Suppressor macrophage treated with lipopolysaccharide for 4 hours (primary cell): ENCODE results near the gene STK32A.

Experiments used
- DNase-seq: peaks from one replicate; pipeline ENCODE4 v3.0.0-alpha.2; 2020

Gene STK32A

DNA sequence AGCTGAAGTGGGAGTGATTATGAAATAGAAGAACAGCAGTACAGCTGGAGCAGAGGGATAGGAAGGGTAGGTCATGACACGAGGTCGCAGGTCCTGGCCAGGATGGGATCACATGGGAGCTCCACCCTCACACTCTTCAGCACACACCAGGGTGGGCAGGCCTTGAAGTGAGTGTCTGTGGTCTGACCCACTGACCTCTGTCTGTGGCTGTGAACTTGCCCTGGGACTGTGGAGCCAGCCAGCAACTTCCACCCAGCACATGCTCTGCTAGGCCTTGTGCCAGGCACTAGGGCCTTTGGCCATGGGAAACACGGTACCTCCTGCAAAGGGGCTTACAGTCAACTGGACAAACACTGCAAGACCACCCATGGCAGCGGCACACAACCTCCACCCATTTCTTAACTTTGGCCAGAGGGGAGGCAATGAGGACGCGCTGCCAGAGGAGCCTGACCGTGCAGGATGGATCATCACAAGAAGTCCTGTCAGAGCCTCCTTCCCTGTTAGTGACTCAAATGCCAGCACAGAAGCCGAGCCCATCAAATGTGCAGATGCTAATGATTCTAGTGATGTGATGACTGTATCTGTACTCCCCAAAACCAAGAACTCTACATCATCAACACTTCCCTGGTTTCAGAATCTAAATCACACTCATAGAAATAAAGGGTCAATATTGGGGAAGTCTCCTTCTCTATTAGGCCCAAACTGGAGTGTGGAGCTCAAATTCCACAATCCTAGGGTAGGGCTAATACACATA lies 161.4 kb downstream of the STK32A start:
- peak; percentile 25 for DNase-seq

DNA sequence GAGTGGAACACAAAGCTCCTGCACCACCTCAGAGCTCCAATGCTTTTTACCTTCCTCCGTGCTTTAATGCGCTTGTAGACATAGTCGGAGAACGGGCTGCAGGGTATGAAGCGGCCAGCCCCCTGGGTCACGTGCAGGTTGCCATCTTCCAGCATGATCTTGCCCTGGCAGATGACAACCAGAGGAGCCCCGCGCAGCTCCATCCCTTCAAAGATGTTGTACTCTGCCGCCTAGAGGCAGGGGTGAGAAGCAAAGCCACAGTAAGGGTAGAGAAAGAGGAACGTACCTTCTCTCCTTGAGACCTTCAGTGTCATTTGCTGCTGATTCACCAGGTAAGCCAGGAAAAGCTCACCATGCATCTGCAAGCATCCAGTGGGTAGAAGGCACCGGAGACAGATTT lies 162.8 kb downstream of the STK32A start:
- no peak for DNase-seq

DNA sequence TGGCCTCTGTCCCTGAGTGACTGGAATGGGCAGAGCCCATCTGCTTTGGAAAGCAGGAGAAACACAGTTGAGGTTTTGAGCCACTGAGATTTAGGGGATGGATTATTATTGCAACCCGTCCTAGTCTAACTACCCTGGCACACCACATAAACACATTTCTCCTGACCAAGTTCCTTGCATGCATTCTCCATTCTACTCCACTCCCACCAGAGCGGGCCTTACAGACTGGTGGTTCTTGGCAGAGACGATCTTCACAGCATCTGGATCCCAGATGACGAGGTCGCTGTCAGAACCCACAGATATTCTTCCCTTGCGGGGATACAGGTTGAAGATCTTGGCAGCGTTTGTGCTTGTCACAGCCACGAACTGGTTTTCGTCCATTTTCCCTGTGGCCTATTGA lies 164.0 kb downstream of the STK32A start:
- DNase-seq: no peak

DNA sequence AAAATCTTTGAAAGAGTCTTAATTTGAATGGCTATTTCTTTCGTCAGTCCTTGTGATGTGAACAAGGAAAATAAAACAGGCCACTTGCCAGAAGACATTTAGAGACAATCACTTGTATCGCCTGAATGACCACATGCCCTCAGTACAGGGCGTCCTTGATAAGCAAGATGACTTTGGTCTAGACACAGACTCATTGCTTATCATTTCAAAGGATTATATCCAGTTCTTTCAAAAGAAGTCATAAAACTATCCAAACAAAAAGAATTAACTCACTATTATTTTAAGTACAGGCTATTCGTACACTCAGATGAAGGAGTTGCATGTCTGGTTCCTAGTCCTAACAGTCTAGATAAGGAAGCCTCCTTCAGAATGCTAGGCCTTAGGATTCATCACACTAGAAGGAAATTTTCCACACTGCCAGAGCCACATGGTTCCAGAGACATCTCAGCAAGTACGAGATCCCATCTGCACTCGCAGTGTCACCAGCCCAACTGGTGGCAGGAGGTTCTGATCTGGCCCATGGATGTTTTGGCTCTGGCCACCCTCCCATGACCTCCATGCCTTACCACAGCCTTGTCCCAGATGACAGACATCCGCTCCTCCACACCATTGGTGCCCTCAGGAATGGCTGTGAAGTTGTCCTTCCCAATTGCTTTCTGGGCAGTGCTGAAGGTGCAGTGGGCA lies 165.4 kb downstream of the STK32A start:
- DNase-seq: no peak

DNA sequence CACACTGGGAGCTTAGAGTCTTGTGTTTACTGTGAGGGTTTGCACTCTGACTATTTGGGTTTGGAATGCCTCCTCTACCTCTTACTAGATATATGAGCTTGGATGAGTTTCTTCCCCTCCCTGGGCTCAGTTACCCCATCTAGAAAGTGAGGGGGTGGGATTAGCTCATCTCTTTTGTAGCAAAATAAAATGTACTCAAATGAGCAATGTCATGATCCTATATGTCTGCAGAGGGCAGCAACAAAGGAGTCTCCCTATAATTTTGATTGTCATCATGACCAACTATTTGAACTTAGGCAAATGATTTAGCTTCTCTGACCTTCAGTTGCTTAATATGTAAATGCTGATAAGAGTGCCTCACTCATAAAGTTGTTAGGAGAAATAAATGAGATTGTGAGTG lies 166.1 kb downstream of the STK32A start:
- DNase-seq: peak; percentile 63

DNA sequence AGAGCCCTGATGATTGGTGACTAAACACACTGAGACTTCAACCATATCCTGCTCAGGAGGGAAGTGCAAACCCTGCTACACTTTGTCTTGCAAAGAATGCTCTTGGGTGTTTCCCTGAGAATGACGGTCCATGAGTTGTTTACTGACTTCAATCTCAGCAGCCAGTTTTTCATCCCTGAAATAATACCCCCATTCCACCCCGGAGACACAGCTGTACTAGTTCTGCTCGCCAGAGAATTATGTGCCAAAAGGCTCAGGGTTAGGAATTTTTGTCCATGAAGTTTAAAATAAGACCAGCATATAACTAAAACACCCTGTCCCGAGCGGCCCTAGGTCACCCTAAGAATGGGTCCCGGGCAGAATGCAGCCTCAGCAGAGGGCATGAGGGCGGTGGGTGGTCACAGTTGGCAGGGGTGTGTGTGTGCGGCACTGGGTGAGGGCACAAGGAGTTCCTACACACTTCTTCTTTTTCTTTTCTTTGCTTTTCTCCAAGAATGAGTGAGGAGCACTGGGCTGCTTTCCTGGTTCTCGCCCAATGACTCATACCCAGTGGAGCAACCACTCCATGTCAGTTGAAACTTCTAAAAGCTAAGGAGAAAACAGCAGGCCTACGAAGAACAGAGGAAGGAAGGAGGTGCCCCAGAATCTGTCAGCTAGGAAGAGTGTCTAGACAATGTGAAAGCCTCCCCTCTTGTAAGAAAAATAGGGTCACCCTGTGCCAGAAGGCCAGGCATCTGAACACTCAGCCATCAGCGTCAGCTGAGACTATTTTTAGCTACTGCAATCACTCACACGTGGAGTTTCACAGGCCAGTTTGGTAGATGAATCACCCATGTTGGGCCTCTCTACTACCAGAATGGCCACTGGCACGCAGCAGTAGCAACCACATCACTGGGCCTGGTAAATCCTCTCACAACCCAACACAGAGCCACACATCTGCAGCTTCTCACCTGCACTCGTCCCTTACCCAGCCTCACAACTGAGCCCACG lies 169.1 kb downstream of the STK32A start:
- peak; percentile 88 for DNase-seq

DNA sequence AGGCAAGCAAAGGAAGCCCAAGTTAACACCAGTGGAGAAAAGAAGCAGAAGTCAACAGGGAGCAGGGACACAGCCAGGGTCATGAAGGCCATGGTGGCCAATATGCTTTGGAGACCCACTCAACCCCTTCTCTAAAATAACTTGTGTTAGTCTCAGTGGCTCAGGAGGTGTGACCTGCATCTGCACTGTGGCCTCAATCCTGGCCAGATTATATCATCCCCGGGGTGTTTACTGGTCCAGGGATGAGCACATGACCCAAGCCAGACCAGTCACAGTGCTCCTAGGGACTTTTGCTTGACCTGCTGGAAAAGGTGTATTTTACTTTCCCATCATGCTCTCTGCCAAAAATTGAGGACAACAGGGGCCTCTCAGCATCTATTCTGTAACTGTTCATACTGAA lies 169.9 kb downstream of the STK32A start:
- DNase-seq: no peak

DNA sequence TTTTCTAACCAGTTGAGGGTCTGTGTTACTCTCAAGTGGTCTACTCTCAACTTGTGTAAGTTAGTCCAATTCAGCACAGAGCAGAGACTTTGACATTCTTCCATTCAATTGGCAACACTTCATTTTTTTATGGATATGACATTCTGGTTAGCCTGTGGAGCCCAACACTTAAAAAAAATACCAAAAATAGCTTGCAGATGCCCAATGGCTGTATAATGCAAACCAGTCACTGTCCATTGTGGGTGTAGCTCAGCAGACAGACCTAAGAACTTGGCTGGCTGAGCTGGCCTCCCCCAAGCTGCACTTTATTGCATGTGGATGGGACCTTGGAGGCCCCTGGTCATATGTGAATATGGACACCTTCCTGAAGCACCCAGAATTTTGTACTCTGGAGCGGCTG lies 171.8 kb downstream of the STK32A start:
- DNase-seq: no peak

DNA sequence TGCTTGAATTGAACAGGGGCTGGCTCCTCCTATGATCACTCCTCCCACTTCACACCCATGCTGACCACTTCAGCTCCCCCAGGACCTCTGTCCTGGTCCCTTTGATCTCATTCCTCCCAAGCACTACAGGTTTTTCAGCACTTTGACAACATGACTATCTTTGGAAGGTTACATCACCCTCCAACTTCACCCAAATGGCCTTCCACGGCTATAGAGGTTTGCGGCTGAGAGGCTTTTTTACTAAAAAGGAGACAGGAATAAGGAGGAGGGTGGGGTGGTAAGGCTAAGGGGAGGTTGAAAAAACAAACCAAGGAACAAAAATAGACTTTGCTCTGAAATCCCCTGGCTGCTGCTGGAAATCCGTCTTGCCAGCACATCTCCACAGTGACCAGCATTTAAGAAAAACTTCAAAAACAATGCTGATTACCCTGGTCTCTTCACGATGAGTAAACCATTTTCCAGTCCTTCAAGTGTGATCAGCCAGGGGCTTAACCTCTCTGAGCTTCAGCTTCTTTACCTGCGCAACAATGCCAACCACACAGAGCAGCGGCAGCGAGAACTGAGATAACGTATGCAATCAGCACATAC lies 172.4 kb downstream of the STK32A start:
- DNase-seq: no peak

DNA sequence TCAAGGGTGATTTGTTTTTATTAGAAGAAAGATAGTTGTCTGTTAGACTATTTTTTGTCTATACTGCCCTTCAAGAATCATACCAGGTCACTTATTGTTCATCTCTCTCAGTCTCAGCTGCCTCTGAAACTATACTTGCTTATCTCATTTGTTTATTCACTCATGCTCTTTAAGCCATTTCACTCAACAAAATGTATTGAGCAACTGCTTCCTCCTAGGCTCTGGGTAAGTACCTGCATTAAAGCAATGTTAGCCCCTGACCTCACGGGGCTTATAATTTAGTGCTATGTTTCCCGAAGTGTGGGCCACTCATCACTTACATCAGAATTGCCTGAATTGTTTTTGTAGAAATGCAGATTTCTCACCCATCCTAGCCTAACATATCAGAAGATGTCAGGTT lies 174.2 kb downstream of the STK32A start:
- DNase-seq: peak; percentile 38

DNA sequence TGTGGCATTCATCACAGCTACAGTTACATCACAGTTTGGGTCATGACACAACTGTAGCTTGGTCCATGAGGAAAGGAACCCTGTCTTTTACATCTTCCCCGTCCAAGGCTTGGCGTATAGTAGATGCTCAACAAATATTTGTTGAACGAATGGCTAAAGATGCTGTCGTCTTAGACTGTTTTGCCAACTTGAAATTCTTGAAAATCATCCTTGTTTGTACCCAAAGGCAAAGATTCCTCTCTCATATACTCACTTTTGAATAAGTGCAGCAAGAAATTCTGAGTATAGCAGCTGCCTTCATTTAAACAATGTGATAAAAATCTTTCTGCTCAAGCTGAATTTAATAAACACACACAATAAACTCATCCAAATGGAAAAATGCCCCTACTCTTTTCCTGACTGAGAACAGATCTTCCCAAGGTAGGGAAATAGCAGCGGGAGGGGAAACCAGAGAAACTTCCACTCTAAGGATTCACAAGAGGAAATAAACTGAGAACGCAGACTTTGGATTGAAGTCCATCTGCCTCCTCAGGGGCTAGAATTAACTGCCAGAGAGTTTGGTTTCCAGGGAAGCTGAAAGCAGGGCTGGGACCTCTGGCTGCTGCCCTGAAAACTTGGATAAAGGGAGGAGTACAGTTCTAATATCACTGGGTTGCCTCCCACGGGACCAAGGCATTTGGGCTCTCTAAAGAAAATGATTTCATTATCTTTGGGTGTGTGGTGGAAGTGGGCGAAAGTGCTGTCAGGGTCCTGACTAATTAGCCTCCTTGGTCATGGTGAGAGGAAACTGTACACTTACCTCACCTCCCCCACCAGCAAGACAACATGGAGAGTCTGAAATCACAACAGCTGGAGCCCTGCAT lies 175.9 kb downstream of the STK32A start:
- peak; percentile 55 for DNase-seq

DNA sequence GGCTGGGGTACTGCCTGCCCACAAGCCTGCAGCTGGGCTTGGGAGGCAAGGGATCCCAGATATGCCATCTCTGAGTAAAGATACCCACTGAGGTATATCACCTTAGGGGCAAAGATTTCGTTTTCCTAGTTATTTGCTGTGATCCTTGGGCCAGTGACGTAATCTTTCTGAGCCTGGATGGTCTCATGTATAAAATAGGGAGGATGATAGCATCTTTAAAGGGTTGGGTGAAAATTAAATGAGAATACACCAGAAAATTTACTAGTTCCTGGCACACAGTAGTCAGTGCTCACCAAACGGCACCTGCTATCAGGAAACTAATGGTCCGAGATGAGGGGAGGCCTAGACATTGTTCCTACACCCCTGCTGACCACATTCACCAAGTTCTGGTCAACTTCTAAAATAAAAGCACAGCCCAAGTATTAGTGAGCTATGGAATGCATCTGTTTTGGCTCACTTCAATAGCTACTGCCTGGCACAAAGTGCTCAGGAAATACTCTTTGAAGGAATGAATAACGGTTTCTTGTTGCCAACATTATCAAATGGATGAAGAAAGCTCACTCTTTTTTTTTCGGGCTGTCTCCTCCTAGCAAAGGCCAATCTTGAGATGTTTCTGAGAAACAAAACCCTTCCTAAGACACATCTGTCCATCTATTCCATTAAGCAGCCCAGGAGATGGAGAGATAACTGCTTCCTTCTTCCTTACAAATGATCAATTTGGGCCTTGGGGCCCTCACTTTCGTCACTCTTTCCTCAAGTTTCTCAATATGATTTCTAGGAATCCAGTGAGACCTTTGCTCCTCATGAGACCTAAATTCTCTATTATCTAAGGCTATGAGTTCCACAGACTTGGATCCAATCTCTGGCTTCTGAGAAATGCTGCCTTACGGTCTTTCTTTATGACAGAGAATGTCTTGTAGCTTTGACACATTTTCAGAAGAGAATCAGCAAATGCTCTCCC lies 176.8 kb downstream of the STK32A start:
- no peak for DNase-seq

DNA sequence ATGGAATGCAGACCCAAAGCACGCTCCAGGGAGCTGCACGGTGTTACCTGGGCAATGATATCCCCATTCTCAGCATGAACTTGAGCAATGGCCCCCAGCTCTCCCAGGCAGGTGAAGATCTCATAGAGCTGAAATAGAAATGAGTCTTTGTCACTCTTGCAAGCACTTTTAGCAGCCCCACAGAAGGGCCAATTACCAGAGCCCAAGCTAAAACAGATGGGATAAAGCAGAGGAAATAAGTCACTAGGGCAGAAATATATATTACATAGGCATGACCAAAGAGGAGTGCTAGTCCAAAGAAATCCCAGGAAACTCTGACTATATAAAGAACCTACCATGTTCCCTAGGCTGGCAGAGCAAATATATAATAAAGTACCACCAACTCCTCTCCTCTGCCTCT lies 177.7 kb downstream of the STK32A start:
- DNase-seq: no peak

DNA sequence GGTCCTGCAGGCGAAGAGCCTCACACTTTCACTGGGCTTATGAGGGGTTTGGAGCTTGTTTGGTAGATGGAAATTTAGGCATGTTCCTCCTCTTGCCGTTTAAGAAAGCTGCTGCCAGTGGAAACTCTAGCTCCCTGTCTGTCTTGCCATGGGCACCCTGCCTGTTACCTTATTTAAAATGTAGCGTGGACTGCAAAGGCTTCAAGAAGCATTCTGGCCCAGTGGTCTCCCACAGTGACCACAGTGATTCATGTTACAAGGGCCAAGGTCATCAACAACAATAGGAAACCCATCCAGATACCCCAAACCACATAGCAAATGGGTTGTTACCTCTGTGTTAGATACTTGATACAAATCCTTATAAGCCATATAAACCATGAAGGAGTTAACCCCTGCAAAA lies 178.4 kb downstream of the STK32A start:
- DNase-seq: no peak

DNA sequence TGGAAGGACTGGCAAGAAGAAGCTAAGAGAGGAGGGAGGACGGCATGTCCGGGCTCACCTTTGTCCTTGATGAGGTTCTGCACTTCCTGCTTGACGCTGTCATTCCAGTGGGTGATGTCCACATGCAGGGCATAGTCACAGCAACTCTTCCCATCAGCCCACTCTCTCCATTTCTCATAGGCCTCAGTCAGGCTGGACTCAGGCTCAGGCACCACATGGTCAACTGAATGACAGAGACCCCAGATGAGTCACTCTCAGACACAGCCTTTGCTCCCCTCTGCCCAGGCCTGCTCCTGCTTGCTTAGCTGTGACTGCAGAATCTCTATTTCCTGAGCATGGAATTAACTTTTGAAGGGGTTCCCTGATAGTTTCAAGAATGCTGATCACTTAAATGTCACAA lies 180.8 kb downstream of the STK32A start:
- peak; percentile 72 for DNase-seq

DNA sequence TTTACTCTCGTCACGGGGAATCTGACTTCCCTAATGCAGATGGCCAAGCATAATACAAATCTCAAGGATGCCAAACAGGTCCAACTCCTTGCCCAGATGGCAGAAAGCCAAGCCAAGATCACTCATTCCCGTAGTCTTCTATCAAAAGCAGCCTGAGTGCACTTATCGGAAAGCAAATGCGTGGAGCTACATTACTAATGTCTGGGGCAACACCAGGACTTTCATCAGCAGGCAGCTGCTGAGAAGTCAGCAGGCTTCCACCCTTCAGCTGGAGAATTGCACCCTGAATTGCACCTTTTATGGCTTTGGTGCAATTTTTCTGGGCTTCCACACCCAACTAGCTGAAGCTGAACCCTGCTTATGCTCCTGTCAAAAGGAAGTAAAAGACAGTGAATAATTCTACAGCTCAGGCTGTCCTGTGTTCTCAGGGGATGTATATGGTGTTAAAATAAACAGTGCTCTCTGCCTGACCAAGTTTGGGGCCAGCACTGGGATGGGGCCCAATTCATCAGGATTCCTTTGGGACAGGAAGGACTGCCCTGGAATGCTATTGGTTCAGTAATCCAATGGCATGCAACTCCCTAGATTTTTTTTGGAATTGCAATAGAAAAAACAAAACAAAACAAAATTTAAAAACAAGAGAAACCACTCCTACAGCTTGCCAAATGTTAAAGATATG lies 182.4 kb downstream of the STK32A start:
- DNase-seq: no peak

DNA sequence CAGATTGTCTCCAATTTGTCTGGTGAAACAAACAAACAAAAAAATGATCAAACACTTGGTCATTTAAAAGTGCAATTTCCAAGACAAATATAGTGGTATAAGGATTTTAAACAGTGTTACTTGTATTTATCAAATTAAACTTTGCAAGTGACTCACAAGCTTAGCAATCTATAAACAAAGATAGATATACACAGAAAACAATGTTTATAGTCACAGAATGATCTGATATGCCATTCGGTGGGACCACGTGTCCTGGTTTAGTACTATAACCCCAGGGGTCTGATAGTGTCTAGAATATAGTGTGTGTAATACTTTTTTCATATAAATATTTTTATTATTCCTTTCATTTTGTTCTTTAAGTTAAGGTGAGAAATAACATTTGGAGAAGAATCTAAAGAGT lies 183.8 kb downstream of the STK32A start:
- no peak for DNase-seq

DNA sequence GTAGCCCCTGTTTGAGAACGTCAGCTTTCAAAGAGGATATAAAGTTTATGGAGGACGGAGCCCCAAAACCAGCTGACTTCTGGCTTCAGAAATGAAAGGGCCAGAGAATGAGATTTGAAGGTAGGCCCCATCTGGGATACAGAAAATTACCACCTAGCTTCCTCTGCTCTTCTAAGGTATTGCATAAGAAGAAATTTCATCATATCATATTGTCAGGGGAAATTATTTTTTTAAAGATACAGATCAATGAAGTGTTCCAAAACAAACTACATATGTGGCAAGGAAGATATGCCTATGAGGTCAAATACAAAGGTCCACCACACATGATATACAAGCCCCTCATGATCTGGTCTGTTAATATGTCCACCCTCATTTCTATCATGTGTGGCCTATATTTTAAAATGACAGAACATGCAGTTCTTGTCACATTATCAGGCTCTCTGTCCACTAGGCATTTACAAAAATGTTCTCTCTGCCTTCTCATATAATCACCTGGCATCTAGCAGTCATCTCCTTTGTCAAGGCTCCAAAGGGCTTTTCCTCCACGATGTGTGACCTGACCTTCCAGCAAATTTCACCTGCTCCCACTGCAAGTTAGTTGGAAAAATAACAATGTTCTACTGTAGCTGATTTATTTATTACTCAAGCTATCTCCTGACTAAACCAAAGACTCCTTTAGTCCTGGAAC lies 192.0 kb downstream of the STK32A start:
- DNase-seq: no peak
